Measurements from ENCODE around the gene TAS2R60. TPM values are rescaled to one million over a fixed set of nuclear protein-coding genes. Genes with fewer than 3 reads are reported as not detected.
A peak's percentile ranks its signal among the peaks of the same experiment; 100 is the strongest.
"Not testable (repeated sequence)": the region's sequence is repeated elsewhere in the genome, so short reads cannot be mapped to it uniquely, and the experiment has no call there.

TAS2R60 gene
- total RNA-seq, 2 experiments from 2014 or later = not detected

DNA sequence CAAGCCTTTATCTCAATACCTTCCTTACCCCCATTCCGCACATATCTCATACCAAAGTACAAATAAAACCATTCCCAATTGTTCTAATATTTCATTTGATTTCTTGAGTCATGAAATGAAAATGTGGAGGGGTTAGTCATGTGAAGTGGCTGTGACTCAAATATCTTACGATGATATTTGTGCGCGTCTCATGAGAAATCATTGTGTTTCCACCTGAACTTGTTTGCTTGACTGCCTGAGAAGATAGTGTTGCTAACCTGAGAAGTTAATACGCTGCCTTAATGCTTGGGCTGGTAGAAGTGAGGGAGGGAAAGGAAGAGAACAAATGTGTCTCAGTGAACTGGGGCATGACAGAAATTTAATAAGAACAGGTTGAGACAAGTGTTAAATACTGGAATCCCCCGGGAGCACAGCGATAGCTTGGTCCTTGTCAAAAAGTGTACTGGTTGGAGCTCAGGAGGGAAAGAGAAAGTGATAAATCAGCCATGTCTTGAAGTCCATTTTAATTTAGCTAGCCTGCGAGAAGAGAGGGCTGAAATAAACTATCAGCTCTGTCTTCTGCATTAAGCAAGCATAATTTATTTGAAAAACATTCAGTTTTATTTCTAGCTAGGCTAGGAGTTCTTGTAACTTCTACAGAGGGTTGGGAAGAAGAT is 27.4 kb upstream of the TAS2R60 start:
- Mint-ChIP-seq H3K4me3 (no peak overlapping the region), H3K27ac (no peak overlapping the region), H3K36me3 (ENCODE audit: low read depth) (no peaks in the 10 kb centered on the region), H3K27me3 (no peaks in the 10 kb centered on the region), H3K4me1 (peaks cover 6% of the 10 kb centered on the region), H3K9me3 (peaks cover 4% of the 10 kb centered on the region)
- no peak for DNase-seq
- CTCF ChIA-PET = interaction anchor here (0.8 to 2.3 kb wide), 5 partner anchors 9 to 175 kb away, joined by 3 to 8 read pairs (median 7); no protein-coding TSS in a partner anchor
- POLR2A ChIA-PET = interaction anchor here (1.1 kb wide), 1 partner anchor 176 kb away, joined by 3 read pairs; no protein-coding TSS in a partner anchor

GRCh38 chr7:143416565-143417149 is 26.6 kb upstream of the TAS2R60 start:
- peaks cover 6% of the 10 kb centered on the region for H3K4me1 Mint-ChIP-seq
- H3K36me3 Mint-ChIP-seq (ENCODE audit: low read depth) = no peaks in the 10 kb centered on the region
- DNase-seq = peak; percentile 47
- H3K9me3 Mint-ChIP-seq = peaks cover 7% of the 10 kb centered on the region
- H3K27me3 Mint-ChIP-seq = no peaks in the 10 kb centered on the region
- POLR2A ChIA-PET = interaction anchor here (1.1 kb wide), 1 partner anchor 176 kb away, joined by 3 read pairs; no protein-coding TSS in a partner anchor
- CTCF ChIA-PET = interaction anchor here (1.2 to 2.3 kb wide), 9 partner anchors 10 to 176 kb away, joined by 3 to 8 read pairs (median 4); no protein-coding TSS in a partner anchor
- H3K4me3 Mint-ChIP-seq = no peak overlapping the region
- H3K27ac Mint-ChIP-seq = no peak overlapping the region

- H3K4me3 Mint-ChIP-seq = no peak overlapping the region
- DNase-seq = no peak
- peaks cover 7% of the 10 kb centered on the region for H3K9me3 Mint-ChIP-seq
- no peaks in the 10 kb centered on the region for H3K36me3 Mint-ChIP-seq (ENCODE audit: low read depth)
- ChIA-PET POLR2A (no interaction called here), CTCF (interaction anchor here (1.2 to 1.9 kb wide), 6 partner anchors 11 to 177 kb away, joined by 3 to 8 read pairs (median 4); no protein-coding TSS in a partner anchor)
- H3K27ac Mint-ChIP-seq = no peak overlapping the region
- peaks cover 6% of the 10 kb centered on the region for H3K4me1 Mint-ChIP-seq
- H3K27me3 Mint-ChIP-seq = no peaks in the 10 kb centered on the region
These were observed 25.4 kb upstream of the TAS2R60 start for GRCh38 chr7:143417734-143418383.

GRCh38 chr7:143418681-143419458 is 24.4 kb upstream of the TAS2R60 start:
- Mint-ChIP-seq H3K9me3 (peaks cover 7% of the 10 kb centered on the region), H3K4me3 (no peak overlapping the region), H3K36me3 (ENCODE audit: low read depth) (no peaks in the 10 kb centered on the region), H3K4me1 (peaks cover 6% of the 10 kb centered on the region), H3K27ac (no peak overlapping the region), H3K27me3 (no peaks in the 10 kb centered on the region)
- ChIA-PET CTCF (interaction anchor here (0.6 to 0.7 kb wide), 3 partner anchors 12 to 863 kb away, joined by 3 to 4 read pairs (median 4); no protein-coding TSS in a partner anchor), POLR2A (no interaction called here)
- DNase-seq = no peak

- Mint-ChIP-seq H3K9me3 (peaks cover 7% of the 10 kb centered on the region), H3K27ac (no peak overlapping the region), H3K4me3 (no peak overlapping the region), H3K36me3 (ENCODE audit: low read depth) (no peaks in the 10 kb centered on the region), H3K4me1 (peaks cover 6% of the 10 kb centered on the region), H3K27me3 (no peaks in the 10 kb centered on the region)
- no peak for DNase-seq
- CTCF ChIA-PET = no interaction called here
- POLR2A ChIA-PET = no interaction called here
These were observed 23.4 kb upstream of the TAS2R60 start for GRCh38 chr7:143419880-143420279.

GRCh38 chr7:143420624-143421023 is 22.6 kb upstream of the TAS2R60 start:
- H3K9me3 Mint-ChIP-seq; H3K36me3 Mint-ChIP-seq (ENCODE audit: low read depth); H3K27me3 Mint-ChIP-seq; DNase-seq; POLR2A ChIA-PET; CTCF ChIA-PET; H3K4me3 Mint-ChIP-seq; H3K4me1 Mint-ChIP-seq; H3K27ac Mint-ChIP-seq: not testable (repeated sequence)

GRCh38 chr7:143422033-143422432 is 21.2 kb upstream of the TAS2R60 start:
- Mint-ChIP-seq H3K27ac (no peak overlapping the region), H3K9me3 (peaks cover 7% of the 10 kb centered on the region), H3K36me3 (ENCODE audit: low read depth) (no peaks in the 10 kb centered on the region), H3K4me3 (no peak overlapping the region), H3K4me1 (peaks cover 12% of the 10 kb centered on the region), H3K27me3 (no peaks in the 10 kb centered on the region)
- no peak for DNase-seq
- POLR2A ChIA-PET = no interaction called here
- CTCF ChIA-PET = interaction anchor here (0.6 to 1.2 kb wide), 3 partner anchors 92 to 207 kb away, joined by 3 read pairs; no protein-coding TSS in a partner anchor

DNA sequence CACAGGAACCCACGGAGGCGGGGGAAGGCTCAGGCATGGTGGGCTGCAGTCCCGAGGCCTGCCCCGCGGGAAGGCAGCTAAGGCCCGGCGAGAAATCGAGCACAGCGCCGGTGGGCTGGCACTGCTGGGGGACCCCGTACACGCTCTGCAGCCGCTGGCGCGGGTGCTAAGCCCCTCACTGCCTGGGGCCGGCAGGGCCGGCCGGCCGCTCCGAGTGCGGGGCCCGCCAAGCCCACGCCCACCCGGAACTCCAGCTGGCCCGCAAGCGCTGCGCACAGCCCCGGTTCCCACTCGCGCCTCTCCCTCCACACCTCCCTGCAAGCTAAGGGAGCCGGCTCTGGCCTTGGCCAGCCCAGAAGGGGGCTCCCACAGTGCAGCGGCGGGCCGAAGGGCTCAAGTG is 18.8 kb upstream of the TAS2R60 start:
- POLR2A ChIA-PET = not testable (repeated sequence)
- CTCF ChIA-PET = interaction anchor here (1.1 kb wide), 1 partner anchor 184 kb away, joined by 4 read pairs; no protein-coding TSS in a partner anchor

DNA sequence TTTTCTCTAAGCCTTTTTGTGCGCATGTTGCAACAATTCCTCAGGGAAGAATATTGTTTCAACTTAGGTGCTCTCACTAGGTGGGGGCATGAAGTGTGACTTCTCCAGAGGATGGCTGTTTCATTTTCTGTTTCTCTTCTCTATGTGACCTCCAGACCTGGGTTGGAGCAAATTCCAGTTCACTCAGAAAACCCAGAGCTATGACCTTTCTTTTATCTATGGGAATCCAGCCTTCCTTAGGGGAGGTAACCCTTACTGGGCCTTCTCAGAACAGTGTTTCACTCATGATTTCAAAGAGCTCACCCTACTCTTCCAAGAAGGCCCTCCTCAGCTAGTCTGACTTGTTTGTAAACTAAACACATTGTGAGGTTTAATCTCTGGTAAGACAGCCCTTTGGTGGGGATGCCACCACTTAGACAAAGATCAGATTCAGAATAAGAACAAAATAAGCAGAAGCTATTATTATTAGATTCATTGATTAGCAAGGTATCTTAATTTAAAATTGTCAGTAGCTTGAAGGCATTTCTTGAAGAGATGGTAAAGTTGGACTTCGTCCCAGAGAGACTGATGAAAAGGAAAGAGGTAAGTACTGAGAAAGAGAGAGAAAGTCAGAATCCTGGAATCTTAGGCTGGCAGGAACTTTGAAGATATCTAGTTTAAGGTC is 16.6 kb upstream of the TAS2R60 start:
- CTCF ChIA-PET = interaction anchor here (1.0 to 1.1 kb wide), 2 partner anchors 11 to 19 kb away, joined by 3 to 7 read pairs; no protein-coding TSS in a partner anchor
- H3K36me3 Mint-ChIP-seq (ENCODE audit: low read depth) = no peaks in the 10 kb centered on the region
- H3K27ac Mint-ChIP-seq = peak overlapping the region; percentile 42
- peaks cover 3% of the 10 kb centered on the region for H3K27me3 Mint-ChIP-seq
- no peak for DNase-seq
- H3K4me3 Mint-ChIP-seq = no peak overlapping the region
- POLR2A ChIA-PET = no interaction called here
- H3K9me3 Mint-ChIP-seq = no peaks in the 10 kb centered on the region
- peaks cover 9% of the 10 kb centered on the region for H3K4me1 Mint-ChIP-seq

More for the DNA sequence above, 18.8 kb upstream of the TAS2R60 start:
- H3K4me3 Mint-ChIP-seq; DNase-seq; H3K36me3 Mint-ChIP-seq (ENCODE audit: low read depth); H3K9me3 Mint-ChIP-seq; H3K27ac Mint-ChIP-seq; H3K27me3 Mint-ChIP-seq: not testable (repeated sequence)
- H3K4me1 Mint-ChIP-seq = peaks cover 11% of the 10 kb centered on the region

GRCh38 chr7:143429770-143430698 is 13.2 kb upstream of the TAS2R60 start:
- Mint-ChIP-seq H3K4me1 (peaks cover 9% of the 10 kb centered on the region), H3K27me3 (peaks cover 3% of the 10 kb centered on the region), H3K9me3 (no peaks in the 10 kb centered on the region), H3K36me3 (ENCODE audit: low read depth) (no peaks in the 10 kb centered on the region), H3K4me3 (no peak overlapping the region), H3K27ac (no peak overlapping the region)
- no peak for DNase-seq
- ChIA-PET CTCF (no interaction called here), POLR2A (no interaction called here)

GRCh38 chr7:143431109-143431508 is 12.1 kb upstream of the TAS2R60 start:
- Mint-ChIP-seq H3K27me3 (peaks cover 3% of the 10 kb centered on the region), H3K9me3 (no peaks in the 10 kb centered on the region), H3K4me1 (peaks cover 8% of the 10 kb centered on the region), H3K36me3 (ENCODE audit: low read depth) (no peaks in the 10 kb centered on the region), H3K27ac (no peak overlapping the region), H3K4me3 (no peak overlapping the region)
- DNase-seq = no peak
- POLR2A ChIA-PET = no interaction called here
- CTCF ChIA-PET = interaction anchor here (0.6 to 0.8 kb wide), 2 partner anchors 191 to 1104 kb away, joined by 3 read pairs; no protein-coding TSS in a partner anchor

All from activated CD4-positive, alpha-beta T cell treated with anti-CD3 and anti-CD28 coated beads, Interleukin-2, amount 10 ng/mL, durations not matched to agents 7 days and 5 days (primary cell).